ENCODE data around the gene STIL.
"Not testable (repeated sequence)": the region's sequence is repeated elsewhere in the genome, so short reads cannot be mapped to it uniquely, and the experiment has no call there.

STIL gene

DNA sequence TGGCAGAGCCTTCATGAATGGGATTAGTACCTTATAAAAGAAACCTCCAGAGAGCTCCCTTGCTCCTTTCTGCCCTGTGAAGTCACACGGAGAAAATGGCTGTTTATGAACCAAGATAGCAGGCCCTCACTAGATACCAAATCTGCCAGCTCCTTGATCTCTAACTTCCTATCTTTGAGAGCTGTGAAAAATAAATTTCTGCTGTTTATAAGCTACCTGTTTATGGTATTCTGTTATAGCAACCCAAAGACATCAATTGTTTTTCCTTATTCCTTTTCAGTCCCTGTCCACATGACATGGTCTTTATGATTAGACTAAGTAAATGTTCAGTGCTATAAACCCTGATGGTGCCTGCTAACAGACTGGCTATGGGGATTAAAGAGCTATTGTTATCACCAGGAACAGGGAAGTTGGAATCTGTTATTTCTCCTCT is 9.7 kb upstream of the STIL start:
- DNase-seq (ENCODE audit: low read depth in 2 of 2, low spot score in 1 of 2), result no peak

DNA sequence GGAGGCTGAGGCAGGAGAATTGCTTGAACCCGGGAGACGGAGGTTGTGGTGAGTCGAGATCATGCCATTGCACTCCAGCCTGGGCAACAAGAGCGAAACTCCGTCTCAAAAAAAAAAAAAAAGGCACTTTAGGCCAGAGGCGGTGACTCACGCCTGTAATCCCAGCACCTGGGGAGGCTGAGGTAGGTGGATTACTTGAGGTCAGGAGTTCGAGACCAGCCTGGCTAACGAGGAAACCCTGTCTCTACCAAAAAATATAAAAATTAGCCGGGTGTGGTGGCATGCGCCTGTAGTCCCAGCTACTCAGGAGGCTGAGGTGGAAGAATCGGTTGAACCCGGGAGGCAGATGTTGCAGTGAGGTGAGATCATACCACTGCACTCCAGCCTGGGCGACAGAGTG is 6.0 kb upstream of the STIL start:
- DNase-seq (ENCODE audit: low read depth in 2 of 2, low spot score in 1 of 2), result not testable (repeated sequence)

DNA sequence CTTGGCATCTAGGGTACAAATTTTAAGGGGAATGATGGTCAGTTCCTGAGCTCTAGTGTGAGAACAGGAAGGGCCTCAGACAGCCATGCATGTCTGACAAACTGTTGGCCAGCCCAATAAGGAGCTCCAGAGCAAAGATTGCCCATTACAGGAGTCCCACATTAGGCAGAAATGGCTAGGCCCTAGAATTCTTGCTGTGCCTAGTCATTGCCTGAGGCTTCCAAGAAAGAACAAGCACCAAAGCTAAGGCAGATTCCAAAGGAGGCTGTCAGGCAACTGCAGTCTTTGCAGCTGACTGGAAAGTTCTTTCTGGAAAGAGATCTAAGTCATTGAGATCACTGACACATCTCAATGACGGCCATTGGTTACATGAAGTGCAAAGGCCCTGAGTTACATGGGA is 3.9 kb upstream of the STIL start:
- no peak for DNase-seq (ENCODE audit: low read depth in 2 of 2, low spot score in 1 of 2)

DNA sequence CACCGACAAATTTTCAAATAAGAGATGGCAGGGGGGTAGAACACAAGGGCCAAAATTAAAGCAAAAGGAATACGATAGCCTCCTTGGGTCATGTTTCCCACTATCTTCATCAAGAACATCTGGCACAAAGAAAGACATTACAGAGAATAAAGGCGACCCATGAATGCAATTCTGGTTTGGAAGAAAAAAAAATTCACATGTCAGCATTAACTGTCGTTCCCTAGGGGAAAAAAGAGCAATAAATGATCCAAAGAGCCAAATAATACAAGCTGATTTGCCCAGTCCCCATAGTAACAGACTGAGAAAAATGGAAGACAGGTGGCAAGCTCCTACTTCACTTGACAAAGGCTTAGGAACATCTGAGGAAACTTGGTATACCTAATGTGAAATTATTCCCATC is 4.5 kb downstream of the STIL start:
- DNase-seq (ENCODE audit: low read depth in 2 of 2, low spot score in 1 of 2), result no peak

DNA sequence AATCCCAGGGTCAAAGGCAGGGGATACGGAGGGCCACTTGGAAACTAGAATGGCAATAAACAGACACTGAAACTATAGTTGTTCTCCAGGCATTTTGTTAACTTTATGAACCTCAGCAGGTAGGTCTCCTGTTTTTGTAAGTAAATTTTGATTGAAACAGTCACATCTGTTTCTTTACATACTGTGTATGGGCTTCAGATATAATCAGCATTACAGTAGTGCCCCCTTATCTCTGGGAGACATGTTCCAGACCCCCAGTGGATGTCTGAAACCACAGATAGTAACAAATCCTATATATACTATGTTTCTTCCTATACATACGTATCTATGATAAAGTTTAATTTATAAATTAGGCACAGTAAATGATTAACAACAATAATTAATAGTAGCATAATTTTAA is 11.5 kb downstream of the STIL start:
- no peak for DNase-seq (ENCODE audit: low read depth in 2 of 2, low spot score in 1 of 2)

DNA sequence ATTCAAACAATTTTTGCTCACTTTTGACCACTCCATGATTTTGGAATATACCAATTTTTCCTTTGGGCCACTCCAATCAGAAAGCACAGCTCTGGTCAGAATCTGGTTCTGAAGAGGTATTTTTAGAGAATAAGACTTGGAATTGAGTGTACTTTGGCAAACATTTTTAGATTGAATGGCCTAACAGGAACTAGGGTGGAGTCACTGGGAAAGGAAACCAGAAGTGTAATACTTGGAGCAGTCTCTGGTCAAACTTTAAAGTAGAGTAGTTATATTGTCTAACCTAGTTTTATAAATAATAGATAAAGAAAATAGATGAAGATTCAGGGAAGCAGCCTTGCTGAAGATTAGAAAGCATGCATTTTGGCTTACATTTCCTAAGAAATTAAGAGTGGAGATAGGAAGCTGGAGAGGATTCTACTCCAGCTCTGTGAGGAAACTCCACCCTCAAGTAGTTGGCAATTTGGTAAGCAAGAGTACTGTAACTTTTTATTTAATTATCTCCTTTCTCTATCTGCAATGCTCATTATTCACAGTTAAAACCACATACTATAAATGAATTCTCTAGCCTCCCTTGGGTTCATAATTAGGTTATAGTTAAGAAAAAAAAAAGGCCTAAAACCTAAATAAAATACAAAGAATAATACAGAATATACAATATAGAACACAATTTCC is 15.8 kb downstream of the STIL start:
- no peak for DNase-seq (ENCODE audit: low read depth in 2 of 2, low spot score in 1 of 2)

DNA sequence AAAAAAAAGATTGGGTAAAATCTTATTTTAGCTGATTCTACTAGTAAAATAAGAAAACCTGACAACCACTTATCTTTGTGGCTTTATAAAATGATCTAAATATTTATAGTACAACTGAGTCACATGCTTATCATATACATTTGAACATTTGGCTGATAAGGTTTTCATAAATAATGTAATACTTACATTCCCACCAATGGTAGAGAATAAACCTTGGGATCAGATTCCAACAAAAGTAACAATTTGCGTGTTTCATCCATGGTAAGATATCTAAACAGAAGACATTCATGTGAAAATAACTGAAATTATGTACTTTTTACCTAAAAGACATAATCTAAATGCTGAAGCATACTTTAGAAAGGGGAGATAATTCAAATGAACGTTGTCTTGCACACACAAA is 18.4 kb downstream of the STIL start:
- DNase-seq (ENCODE audit: low read depth in 2 of 2, low spot score in 1 of 2), result no peak

DNA sequence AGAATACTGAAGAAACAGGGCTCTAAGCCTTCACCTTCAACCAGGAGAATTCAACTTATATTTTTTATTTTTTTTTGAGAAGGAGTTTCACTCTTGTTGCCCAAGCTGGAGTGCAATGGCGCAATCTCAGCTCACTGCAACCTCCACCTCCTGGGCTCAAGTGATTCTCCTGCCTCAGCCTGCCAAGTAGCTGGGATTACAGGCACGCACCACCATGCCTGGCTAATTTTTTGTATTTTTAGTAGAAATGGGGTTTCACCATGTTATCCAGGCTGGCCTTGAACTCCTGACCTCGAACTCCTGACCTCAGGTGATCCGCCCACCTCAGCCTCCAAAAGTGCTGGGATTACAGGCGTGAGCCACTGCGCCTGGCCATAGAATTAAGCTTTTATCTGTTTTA is 19.1 kb downstream of the STIL start:
- not testable (repeated sequence) for DNase-seq (ENCODE audit: low read depth in 2 of 2, low spot score in 1 of 2)

DNA sequence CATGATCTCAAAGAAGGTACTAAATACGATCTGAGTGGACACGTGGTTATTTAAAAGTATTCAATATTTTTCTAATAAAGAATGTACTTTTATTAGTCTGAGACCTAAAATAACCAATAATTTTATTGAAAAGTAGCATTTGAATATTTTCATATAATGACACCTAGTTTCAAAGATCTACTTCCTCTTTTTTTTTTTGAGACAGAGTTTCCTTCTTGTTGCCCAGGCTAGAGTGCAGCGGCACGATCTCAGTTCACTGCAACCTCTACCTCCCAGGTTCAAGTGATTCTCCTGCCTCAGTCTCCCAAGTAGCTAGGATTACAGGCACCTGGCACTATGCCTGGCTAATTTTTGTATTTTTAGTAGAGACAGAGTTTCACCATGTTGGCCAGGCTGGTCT is 25.8 kb downstream of the STIL start:
- DNase-seq (ENCODE audit: low read depth in 2 of 2, low spot score in 1 of 2), result not testable (repeated sequence)

DNA sequence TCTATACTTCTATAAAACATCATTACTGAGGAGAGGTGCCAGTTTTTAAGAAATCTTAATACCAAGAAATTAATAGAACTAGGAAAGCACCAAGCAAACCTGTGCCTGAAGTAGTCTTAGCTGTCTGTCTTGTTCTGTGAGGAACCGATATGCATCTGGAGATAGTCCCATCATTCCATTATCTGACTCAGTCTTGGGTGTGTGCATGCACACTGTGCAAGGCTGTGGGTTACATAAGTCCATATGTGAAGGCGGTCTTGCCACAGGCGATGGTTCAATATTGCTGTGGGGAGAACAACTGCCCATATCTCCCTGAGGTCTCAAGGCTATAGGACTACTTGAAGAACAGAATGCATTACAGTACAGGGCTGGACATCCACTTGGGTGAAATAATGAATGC is 33.8 kb downstream of the STIL start:
- DNase-seq (ENCODE audit: low read depth in 2 of 2, low spot score in 1 of 2), result no peak

DNA sequence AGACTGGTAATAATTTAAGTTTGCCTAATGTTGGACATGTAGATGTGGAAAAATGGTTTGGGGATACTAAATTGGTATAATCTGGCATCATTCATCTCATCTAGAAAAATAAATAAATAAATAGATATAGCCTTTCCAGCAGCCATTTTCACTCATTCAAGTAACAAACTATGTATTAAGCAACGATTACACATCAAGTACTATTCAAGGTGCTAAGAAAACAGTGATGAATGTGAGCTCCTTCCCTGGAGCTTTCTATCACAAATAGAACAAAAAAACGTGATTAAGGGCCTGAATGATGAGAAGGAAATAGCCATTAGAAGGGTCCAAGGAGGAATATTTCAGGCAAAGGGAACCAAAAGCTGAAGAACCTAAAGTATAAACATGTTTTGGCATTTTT is 37.1 kb downstream of the STIL start:
- no peak for DNase-seq (ENCODE audit: low read depth in 2 of 2, low spot score in 1 of 2)

DNA sequence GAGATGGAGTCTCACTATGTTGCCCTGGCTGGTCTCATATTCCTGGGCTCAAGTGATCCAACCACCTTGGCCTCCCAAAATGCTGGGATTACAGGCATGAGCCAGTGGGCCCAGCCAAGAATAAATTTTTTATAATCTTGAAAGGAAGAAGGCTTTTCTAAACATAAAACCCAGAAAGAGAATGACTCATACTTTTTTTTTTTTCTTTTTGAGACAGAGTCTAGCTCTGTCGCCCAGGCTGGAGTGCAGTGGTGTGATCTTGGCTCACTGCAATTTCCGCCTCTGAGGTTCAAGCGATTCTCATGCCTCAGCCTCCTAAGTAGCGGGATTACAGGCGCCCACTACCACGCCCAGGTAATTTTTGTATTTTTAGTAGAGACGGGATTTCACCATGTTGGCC is 38.1 kb downstream of the STIL start:
- DNase-seq (ENCODE audit: low read depth in 2 of 2, low spot score in 1 of 2), result not testable (repeated sequence)

DNA sequence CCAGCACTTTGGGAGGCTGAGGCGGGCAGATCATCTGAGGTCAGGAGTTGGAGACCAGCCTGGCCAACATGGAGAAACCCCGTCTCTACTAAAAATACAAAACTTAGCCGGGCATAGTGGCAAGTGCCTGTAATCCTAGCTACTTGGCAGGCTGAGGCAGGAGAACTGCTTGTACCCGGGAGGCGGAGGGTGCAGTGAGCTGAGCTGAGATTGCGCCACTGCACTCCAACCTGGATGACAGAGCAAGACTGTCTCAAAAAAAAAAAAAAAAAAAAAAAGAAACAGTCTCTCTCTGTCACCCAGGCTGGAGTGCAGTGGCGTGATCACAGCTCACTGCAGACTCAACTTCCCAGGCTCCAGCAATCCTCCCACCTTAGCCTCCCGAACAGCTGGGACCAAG is 48.4 kb downstream of the STIL start:
- not testable (repeated sequence) for DNase-seq (ENCODE audit: low read depth in 2 of 2, low spot score in 1 of 2)

DNA sequence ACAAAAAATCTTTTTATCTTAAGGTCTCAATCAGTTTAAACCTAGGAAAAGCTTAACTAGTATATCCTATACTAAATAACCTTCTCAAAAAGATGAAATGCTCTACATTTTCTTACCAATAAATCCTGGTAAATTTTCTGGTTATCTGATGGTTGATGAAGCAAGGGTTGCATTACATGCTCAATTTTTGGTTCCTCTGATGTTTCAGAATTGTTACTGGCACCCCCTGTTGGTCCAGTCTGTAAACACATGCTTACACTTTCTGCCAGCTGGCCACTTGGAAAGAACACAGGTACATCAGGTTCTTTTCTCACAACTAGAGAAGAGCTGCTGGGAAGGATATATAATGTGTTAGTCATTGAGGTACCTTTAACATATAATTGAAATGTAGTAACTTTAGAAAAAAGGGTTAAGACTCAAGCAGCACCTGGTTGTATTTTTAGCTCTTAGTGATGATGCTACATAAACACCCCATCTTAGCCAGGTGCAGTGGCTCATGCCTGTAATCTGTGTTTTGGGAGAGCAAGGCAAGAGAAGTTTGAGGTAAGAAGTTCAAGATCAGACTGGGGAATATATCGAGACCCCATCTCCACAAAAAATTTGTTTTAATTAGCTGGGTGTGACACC is 51.0 kb downstream of the STIL start:
- peak in 1 of 2 donors; percentile 11 for DNase-seq (ENCODE audit: low read depth in 2 of 2, low spot score in 1 of 2)

DNA sequence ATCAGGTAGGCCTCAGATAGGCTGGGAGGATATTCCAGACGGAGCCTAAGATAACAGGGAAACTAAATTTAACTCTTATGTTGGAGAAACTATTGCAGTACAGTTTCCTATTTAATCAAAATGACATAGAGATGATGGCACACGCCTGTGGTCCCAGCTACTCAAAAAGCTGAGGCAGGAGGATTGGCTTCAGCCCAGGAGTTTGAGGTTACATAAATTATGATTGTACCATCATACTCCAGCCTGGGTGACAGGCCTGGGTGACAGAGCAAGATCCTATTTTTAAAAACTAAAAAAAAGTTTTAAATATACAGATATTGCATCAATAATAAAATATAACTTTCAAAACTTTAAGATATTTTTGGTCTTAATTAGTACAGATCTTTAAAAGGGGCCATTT is 56.7 kb downstream of the STIL start:
- DNase-seq (ENCODE audit: low read depth in 2 of 2, low spot score in 1 of 2), result no peak

DNA sequence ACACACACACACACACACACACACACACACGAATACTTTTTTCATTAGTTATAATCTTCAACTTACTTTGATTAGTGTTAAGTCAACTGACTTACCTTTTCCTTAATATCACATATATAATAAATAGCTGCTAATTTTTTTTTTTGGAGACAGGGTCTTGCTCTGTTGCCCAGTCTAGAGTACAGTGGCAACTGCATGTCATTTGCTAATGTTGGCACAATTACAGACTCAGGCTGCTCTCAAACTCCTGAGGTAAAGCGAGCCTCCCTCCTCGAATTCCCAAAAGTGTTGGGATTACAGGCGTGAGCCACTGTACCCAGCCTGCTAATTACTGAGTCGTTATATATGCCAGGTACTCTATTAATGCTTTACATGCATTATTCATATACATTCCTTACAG is 61.2 kb downstream of the STIL start:
- DNase-seq (ENCODE audit: low read depth in 2 of 2, low spot score in 1 of 2), result no peak

DNA sequence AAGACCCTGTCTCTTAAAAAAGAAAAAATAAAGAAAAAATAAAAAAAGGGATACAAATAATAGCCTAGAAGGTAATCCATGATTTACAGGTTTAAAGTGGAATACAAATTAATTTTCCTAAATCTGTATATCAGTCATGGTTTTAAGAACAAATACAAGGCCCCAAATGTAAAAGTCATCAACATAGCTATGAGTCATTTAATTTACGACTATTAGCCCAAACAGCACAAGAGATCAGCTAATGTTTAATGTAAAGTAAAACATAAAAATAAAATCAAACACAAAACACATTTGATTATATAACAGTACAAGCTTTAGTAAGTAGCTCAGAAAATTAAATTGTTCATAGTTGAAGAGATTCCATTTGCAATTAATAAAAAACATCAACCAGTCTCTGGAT is 61.6 kb downstream of the STIL start:
- DNase-seq (ENCODE audit: low read depth in 2 of 2, low spot score in 1 of 2), result no peak

DNA sequence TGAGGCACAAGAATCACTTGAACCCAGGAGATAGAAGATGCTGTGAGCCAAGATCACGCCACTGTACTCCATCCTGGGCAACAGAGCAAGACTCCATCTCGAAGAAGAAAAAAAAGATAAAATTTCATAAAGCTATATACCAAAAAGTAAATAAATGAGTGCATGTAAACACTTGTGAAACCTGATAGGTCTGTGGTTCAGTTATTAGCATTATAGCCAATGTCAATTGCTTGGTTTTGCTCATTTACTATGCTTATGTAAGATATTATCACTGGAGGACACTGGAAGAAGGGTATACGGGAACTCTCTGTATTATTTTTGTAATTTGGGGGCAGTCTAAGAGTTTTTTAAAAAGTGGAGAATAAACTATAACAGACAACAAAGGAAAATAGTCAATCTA is 64.2 kb downstream of the STIL start:
- no peak for DNase-seq (ENCODE audit: low read depth in 2 of 2, low spot score in 1 of 2)

DNA sequence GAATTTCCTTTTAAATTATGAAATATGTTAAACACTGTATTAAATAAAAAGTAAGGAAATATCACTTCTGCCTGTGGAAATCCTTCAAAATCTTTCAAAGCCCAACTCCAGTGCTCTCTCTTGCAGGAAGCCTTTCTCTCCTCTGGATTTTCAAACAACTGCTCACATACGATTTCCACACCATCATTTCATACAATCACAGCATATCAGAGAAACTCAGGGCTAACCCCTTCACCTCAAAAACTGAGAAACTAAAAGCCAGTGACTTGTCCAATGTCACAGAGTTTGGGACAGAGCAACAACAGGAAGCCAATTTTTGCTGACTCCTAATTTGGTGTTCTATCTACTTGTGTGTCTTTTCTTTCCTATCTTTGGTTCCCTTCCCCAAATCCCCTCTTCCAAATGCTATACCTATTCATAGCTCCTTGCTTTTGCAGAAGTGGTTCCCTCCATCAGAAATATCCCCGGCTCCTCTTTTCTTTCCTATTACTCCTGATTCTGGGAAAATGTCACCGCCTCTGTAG is 69.5 kb downstream of the STIL start:
- DNase-seq (ENCODE audit: low read depth in 2 of 2, low spot score in 1 of 2), result no peak

DNA sequence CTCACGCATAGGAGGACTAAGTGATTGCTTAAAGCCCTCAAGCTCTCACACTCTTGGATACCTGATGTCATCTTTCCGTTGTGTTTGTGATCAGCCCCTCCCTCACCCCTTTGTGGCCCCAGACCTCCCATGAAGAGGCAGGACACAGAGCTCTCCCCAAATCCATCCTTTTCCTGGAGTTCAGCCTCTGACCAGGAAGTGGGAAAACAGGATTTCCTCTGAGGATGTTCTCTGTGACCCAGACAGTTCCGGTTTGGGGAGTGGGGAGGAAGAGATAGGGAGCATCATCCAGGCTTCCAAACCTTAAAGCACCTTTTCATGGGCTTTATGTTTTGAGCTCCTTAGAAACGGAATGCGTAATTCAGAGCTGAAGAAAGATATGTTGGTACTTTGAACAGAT is 70.0 kb downstream of the STIL start:
- DNase-seq (ENCODE audit: low read depth in 2 of 2, low spot score in 1 of 2), result no peak

DNA sequence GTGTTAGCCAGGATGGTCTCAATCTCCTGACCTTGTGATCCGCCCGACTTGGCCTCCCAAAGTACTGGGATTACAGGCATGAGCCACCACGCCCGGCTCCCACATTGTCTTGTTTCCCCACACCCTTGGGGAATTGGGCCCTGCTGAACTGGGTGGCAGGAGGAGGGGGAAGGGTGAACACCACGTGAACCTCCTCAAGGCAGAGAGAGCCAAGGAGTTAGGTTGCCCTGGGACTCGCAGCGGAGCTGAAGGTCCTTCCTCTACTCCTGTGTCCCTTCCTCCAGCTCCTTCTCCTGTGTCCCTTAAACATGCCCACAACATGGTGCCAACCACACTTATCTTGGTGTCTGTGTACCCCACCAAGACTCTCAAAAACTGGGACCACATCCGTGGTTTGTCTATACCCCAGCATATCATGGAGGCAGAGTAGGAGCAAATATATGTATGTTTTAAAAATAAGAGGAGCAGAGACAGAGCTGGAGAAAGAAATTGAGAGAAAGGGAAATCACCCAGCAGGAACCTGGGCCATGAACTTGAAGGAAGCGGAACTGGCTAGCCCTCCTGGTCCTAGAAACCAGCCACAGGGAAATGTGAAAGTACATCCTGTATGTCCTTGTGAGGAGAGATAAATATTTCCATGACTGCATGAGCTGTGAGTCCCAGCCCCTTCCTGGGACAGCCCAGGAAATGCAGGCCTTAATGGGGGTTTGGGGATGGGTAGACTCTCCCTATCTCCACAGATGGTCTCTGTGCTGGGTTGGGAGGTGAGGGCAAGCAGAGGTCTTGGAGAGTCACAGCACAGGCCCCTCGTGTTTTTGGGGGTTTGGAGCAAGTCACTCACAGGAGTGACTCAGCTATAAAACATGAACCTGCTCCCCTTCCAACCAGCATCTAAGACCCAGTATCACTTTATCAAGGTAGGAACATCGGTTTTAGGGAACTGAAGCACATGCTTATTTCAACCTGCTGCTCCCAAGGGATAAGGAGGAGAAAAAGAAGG is 72.5 kb downstream of the STIL start:
- no peak for DNase-seq (ENCODE audit: low read depth in 2 of 2, low spot score in 1 of 2)
